Activated naive CD4-positive, alpha-beta T cell treated with anti-CD3 and anti-CD28 coated beads, Interleukin-2, amount 50 U/mL, for 72 hours (primary cell): ENCODE data around the gene FAM13B. TPM values are rescaled to one million over a fixed set of nuclear protein-coding genes. Genes with fewer than 3 reads are reported as not detected.
"Not testable (repeated sequence)": the region's sequence is repeated elsewhere in the genome, so short reads cannot be mapped to it uniquely, and the experiment has no call there.

Experiments
- ATAC-seq, 2 donors: fragments of 150-1000 bp; cut with Tn5 transposase; 2 replicates each; pipeline ENCODE4 v1.10.0; 2021; ENCODE audit warnings: mild to moderate bottlenecking in 2 of 2, moderate library complexity in 2 of 2
- DNase-seq, 2 donors: peaks; one replicate each; pipeline ENCODE4 v3.0.0; 2021 to 2022; ENCODE audit warnings: low spot score in 2 of 2
- H3K27ac Mint-ChIP-seq, 2 donors: one replicate each; pipeline ENCODE4 v1.8.0; 2022; ENCODE audit warnings: mild to moderate bottlenecking in 2 of 2, mixed read lengths in 2 of 2
- H3K36me3 Mint-ChIP-seq, 2 donors: one replicate each; pipeline ENCODE4 v1.8.0; 2022; ENCODE audit warnings: mixed read lengths in 2 of 2
- H3K9me3 Mint-ChIP-seq, 2 donors: one replicate each; pipeline ENCODE4 v1.8.0; 2022; ENCODE audit warnings: mixed read lengths in 2 of 2
- total RNA-seq, 2 donors: library from RNA; stranded (reverse); gene quantifications; one replicate each; pipeline ENCODE4 v1.2.3, GENCODE V29; 2022

FAM13B gene
- total RNA-seq, 2 donors from 2014 or later = 24.0 to 38.0 TPM

DNA sequence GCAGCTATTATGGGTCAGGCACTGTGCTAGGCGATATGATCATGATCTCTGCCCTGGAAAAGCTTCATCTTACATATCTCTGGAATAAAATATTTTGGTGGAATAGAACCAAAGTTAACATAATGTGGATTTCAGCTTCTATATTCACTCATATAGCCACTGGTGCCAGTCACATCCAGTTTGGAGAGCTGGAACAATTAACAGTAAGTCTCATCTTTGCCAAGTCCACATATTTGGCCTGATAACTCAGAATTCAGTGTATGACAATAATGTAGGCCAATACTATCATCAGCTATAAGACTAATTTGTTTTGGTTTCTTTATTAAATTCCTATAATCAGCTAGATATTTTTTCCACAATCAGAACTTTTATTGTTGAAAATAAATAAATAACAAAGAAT is 5.9 kb upstream of the FAM13B start:
- H3K27ac Mint-ChIP-seq = no peak overlapping the region
- no peaks in the 10 kb centered on the region for H3K36me3 Mint-ChIP-seq
- no peaks in the 10 kb centered on the region for H3K9me3 Mint-ChIP-seq
- no peak for DNase-seq
- ATAC-seq = no peak

DNA sequence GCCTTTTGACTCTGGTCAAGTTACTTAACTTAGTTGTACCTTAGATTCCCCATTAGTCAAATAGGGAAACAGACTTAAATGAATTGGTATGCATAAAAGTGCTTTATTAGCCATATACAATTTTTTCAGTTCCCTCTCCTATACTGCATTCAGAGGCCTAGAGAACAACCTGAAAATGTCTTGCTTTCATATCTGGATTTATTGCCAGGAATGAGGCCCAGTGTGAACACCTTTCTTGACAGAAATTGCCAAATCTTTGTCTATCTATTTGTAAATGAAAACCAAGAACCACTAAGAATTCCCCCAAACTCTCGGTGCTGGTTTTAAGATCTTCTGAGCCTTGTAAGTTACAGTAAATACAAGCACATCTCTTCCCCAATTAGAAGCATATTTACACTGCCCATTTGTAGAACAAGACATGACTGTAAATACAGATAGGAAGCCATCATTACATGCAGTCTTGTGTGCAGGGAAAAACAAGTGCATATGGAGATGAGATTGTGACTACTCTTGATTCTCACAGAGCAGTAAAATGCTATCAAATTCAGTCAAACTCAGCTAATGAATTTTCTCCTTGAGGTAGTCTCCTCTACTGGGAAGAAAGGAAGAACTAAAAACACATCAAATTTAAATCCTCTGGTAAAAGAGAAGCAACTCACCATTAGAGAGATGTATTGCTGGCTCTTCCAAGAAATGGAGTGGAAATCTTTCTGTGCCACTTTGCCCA is 5.2 kb upstream of the FAM13B start:
- Mint-ChIP-seq H3K9me3 (no peaks in the 10 kb centered on the region), H3K36me3 (no peaks in the 10 kb centered on the region), H3K27ac (no peak overlapping the region)
- ATAC-seq (peak in 1 of 2 donors; percentile 6), DNase-seq (no peak)

GRCh38 chr5:138037271-138037670 is 4.4 kb upstream of the FAM13B start:
- Mint-ChIP-seq H3K27ac (no peak overlapping the region), H3K36me3 (peaks cover 2 to 3% of the 10 kb centered on the region in 2 donors), H3K9me3 (no peaks in the 10 kb centered on the region)
- ATAC-seq (no peak), DNase-seq (no peak)

GRCh38 chr5:138035605-138036537 is 3.0 kb upstream of the FAM13B start:
- peaks cover 11 to 13% of the 10 kb centered on the region in 2 donors for H3K36me3 Mint-ChIP-seq

DNA sequence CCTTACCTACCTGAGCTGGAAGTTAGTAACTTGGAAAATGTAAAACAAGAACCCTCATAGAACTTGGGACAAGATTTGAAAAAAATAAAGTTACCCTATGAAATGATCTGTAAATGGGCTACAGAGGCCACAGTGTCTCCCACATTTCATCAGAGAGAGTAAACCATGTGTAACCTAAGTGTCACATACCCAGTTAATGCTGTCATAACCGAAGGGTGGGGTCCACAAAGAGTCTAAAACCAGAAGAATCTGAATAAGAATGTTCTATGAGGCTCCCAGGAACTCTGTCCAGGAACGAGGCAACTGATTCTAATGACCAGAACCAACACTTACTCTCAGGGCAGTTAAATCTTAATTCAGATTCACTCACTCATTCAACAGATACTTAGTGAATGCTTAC is 1.0 kb upstream of the FAM13B start:
- Mint-ChIP-seq H3K27ac (peak overlapping the region in 1 of 2 donors; percentile 93), H3K36me3 (peaks cover 13 to 20% of the 10 kb centered on the region in 2 donors), H3K9me3 (no peaks in the 10 kb centered on the region)
- ATAC-seq (no peak), DNase-seq (no peak)

More at GRCh38 chr5:138035605-138036537, 3.0 kb upstream of the FAM13B start:
- no peaks in the 10 kb centered on the region for H3K9me3 Mint-ChIP-seq
- peak; percentile 66 to 76 for ATAC-seq
- H3K27ac Mint-ChIP-seq = no peak overlapping the region
- peak in 1 of 2 donors; percentile 62 for DNase-seq

DNA sequence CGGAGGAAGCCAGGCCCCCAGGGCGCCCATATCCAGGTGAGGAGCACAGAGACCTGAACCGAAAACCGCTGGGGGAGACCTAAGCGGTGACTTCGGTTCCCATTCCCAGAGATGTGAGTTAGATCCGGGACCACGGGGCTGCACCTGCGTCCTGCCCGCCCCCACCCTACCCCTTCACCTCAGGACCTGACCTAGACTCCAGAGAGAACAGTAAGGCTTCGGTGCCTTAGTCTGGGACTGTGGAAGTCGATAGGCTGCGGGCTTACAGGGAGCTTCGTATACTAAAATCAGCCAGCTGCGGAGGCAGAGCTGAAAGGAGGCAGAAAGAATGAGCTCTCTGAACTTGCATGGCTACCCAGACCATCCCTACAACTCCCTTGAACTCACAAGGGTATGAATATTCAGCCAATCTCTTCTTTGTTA is 518 bp upstream of the FAM13B start:
- Mint-ChIP-seq H3K36me3 (peaks cover 13 to 20% of the 10 kb centered on the region in 2 donors), H3K9me3 (no peaks in the 10 kb centered on the region), H3K27ac (peak overlapping the region; percentile 81 to 93)
- peak in 1 of 2 donors; percentile 26 for DNase-seq
- peak in 1 of 2 donors; percentile 32 for ATAC-seq

DNA sequence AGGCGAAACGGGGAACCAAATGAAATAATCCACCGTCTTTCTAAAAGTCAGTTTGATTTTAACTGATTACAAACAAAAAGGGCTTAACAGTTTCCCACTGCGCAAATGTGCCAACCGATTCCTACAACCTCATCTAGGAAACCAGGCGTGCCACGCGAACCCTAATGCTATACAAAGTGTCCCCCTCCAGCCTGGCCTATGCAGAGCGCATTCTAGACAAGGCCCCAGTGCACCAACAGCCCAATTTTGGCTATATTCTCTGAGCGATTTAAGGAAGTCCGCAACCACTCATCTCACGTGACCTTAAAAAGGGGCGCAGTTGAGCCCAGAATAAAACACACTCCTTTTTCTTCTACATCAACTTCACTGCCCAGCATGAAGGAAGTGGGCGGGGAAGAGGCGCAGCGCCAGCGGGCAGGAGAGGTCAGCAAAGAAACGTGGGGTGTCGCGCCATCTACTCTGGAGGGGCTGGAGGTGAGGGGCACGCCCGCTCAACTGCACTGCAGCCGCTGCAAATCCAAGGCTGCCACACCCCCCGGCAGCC is 779 bp downstream of the FAM13B start:
- peak; percentile 52 to 55 for ATAC-seq
- H3K9me3 Mint-ChIP-seq = no peaks in the 10 kb centered on the region

DNA sequence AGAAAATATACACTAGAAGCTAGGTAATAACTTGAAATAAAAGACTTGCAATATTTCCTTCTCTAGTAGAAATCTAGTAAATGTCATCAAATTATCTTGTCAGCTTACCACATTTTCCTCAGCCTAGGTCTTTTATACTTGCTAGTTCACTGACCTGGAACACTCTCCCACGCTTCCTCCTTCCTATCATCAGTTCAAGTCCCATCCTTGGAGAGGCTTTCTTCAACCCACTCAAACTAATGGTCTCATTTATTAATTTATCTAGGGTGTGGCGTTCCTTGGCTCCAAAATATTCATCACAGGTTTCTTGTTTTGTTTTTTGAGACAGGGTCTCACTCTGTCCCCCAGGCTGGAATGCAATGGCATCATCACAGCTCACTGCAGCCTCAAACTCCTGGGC is 2.9 kb downstream of the FAM13B start:
- ATAC-seq (no peak), DNase-seq (no peak)
- peaks cover 13 to 29% of the 10 kb centered on the region in 2 donors for H3K36me3 Mint-ChIP-seq
- H3K9me3 Mint-ChIP-seq = no peaks in the 10 kb centered on the region
- peak overlapping the region in 1 of 2 donors; percentile 69 for H3K27ac Mint-ChIP-seq

More for the DNA sequence above, 779 bp downstream of the FAM13B start:
- peaks cover 13 to 29% of the 10 kb centered on the region in 2 donors for H3K36me3 Mint-ChIP-seq
- H3K27ac Mint-ChIP-seq = peak overlapping the region; percentile 93 to 97
- DNase-seq = no peak

GRCh38 chr5:138029501-138029900 is 3.4 kb downstream of the FAM13B start:
- peaks cover 13 to 29% of the 10 kb centered on the region in 2 donors for H3K36me3 Mint-ChIP-seq

GRCh38 chr5:138028971-138029365 is 3.9 kb downstream of the FAM13B start:
- no peak for DNase-seq
- Mint-ChIP-seq H3K36me3 (peaks cover 13 to 29% of the 10 kb centered on the region in 2 donors), H3K9me3 (no peaks in the 10 kb centered on the region), H3K27ac (no peak overlapping the region)
- ATAC-seq = no peak

More at GRCh38 chr5:138029501-138029900, 3.4 kb downstream of the FAM13B start:
- Mint-ChIP-seq H3K9me3 (no peaks in the 10 kb centered on the region), H3K27ac (no peak overlapping the region)
- DNase-seq = no peak
- ATAC-seq = no peak

GRCh38 chr5:138028262-138028970 is 4.5 kb downstream of the FAM13B start:
- not testable (repeated sequence) for ATAC-seq, DNase-seq, H3K27ac Mint-ChIP-seq, H3K9me3 Mint-ChIP-seq
- H3K36me3 Mint-ChIP-seq = peaks cover 13 to 29% of the 10 kb centered on the region in 2 donors

GRCh38 chr5:138026793-138027192 is 6.1 kb downstream of the FAM13B start:
- not testable (repeated sequence) for ATAC-seq, DNase-seq, H3K27ac Mint-ChIP-seq, H3K9me3 Mint-ChIP-seq
- peaks cover 5 to 22% of the 10 kb centered on the region in 2 donors for H3K36me3 Mint-ChIP-seq

GRCh38 chr5:138025285-138025684 is 7.6 kb downstream of the FAM13B start:
- DNase-seq = no peak
- Mint-ChIP-seq H3K27ac (no peak overlapping the region), H3K36me3 (peaks cover 0 to 18% of the 10 kb centered on the region in 2 donors), H3K9me3 (no peaks in the 10 kb centered on the region)
- ATAC-seq = no peak

DNA sequence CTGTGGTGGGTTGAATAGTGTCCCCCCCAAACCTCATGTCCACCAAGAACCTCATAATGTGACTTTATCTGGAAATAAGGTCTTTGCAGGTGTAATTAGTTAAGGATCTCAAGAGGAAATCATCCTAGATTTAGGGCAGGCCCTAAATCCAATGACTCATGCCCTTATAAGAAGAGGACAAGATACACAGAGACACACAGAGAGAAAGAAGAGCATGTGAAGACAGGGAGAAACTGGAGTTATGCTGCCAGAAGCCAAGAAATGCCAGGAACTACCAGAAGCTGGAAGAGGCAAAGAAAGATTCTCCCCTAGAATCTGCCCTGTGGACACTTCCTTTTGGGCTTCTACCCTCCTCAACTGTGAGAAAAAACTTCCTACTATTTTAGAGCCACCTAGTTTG is 8.8 kb downstream of the FAM13B start:
- ATAC-seq (no peak), DNase-seq (no peak)
- H3K9me3 Mint-ChIP-seq = no peaks in the 10 kb centered on the region
- H3K36me3 Mint-ChIP-seq = peaks cover 0 to 12% of the 10 kb centered on the region in 2 donors
- H3K27ac Mint-ChIP-seq = no peak overlapping the region

DNA sequence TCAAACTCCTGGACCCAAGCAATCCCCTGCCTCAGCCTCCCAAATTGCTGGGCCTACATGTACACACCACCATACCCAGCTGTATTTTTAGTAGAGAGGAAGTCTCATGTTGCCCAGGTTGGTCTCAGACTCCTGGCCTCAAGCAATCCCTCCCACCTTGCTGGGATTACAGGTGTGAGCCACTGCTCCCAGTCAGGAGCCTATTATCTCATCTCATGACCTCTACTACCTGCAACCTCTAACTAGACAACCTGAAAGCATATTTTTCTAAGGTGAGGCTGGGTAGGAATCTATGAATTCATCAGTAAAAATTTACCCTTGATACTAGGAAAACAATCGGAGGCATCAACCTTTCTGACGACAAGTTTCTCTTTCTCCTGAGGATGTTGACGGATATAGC is 10.0 kb downstream of the FAM13B start:
- Mint-ChIP-seq H3K36me3 (peaks cover 0 to 15% of the 10 kb centered on the region in 2 donors), H3K9me3 (no peaks in the 10 kb centered on the region), H3K27ac (no peak overlapping the region)
- DNase-seq = no peak
- no peak for ATAC-seq

- no peak for ATAC-seq
- H3K9me3 Mint-ChIP-seq = no peaks in the 10 kb centered on the region
These were observed 11.1 kb downstream of the FAM13B start for GRCh38 chr5:138021771-138022170.

More at GRCh38 chr5:138021771-138022170, 11.1 kb downstream of the FAM13B start:
- H3K36me3 Mint-ChIP-seq = peaks cover 0 to 9% of the 10 kb centered on the region in 2 donors
- DNase-seq = no peak
- H3K27ac Mint-ChIP-seq = no peak overlapping the region
